NCI-H2227 (cell line): ENCODE measurements around the gene SPDEF.

Source experiments
- DNase-seq: peaks from one replicate; lab custom pipeline; 2025; ENCODE audit not compliant: unreplicated experiment; lab: John Stamatoyannopoulos, UW

The SPDEF gene

GRCh38 chr6:34556031-34556471 lies at the start of gene SPDEF:
SPDEF (minus strand) TSS chr6:34556329; CDS start chr6:34544455, 11,874 bp downstream.
- no peak for DNase-seq

GRCh38 chr6:34603707-34604106 lies 47.6 kb upstream of the SPDEF start:
- DNase-seq = no peak

- peak; percentile 23 for DNase-seq
Observed at GRCh38 chr6:34602318-34603111, 46.4 kb upstream of the SPDEF start.

- DNase-seq = peak; percentile 90
Observed at GRCh38 chr6:34601706-34602105, 45.6 kb upstream of the SPDEF start.

GRCh38 chr6:34600796-34601195 lies 44.7 kb upstream of the SPDEF start:
- DNase-seq = no peak

GRCh38 chr6:34600101-34600500 lies 44.0 kb upstream of the SPDEF start:
- no peak for DNase-seq

GRCh38 chr6:34598712-34599111 lies 42.6 kb upstream of the SPDEF start:
- DNase-seq = no peak

- no peak for DNase-seq
Observed at GRCh38 chr6:34597605-34598353, 41.6 kb upstream of the SPDEF start.

GRCh38 chr6:34596798-34597197 lies 40.7 kb upstream of the SPDEF start:
- no peak for DNase-seq

- no peak for DNase-seq
Observed at GRCh38 chr6:34595332-34596184, 39.4 kb upstream of the SPDEF start.

- DNase-seq = no peak
Observed at GRCh38 chr6:34593701-34594100, 37.6 kb upstream of the SPDEF start.

GRCh38 chr6:34592208-34592952 lies 36.3 kb upstream of the SPDEF start:
- no peak for DNase-seq

- no peak for DNase-seq
Observed at GRCh38 chr6:34589691-34590090, 33.6 kb upstream of the SPDEF start.

- DNase-seq = no peak
Observed at GRCh38 chr6:34589140-34589539, 33.0 kb upstream of the SPDEF start.

GRCh38 chr6:34587851-34588250 lies 31.7 kb upstream of the SPDEF start:
- no peak for DNase-seq

- no peak for DNase-seq
Observed at GRCh38 chr6:34587325-34587724, 31.2 kb upstream of the SPDEF start.

GRCh38 chr6:34586327-34587040 lies 30.4 kb upstream of the SPDEF start:
- DNase-seq = no peak

GRCh38 chr6:34585512-34586061 lies 29.5 kb upstream of the SPDEF start:
- DNase-seq = no peak

GRCh38 chr6:34585108-34585507 lies 29.0 kb upstream of the SPDEF start:
- no peak for DNase-seq

- no peak for DNase-seq
Observed at GRCh38 chr6:34584694-34585093, 28.6 kb upstream of the SPDEF start.
